OCI-LY7 (cell line): ENCODE results near the gene TMEM150C. TPM values are rescaled to one million over a fixed set of nuclear protein-coding genes. Genes with fewer than 3 reads are reported as not detected.

ENCODE experiments used
- BruUV-seq: library from RNA; stranded (reverse); fragments of 400-500 nt; replicated peaks from 2 replicates; lab custom pipeline; 2021; lab: Mats Ljungman, UMichigan
- CTCF ChIA-PET: fragments of 300-600 bp; sonication (Branson Sonifier 250); formaldehyde crosslinking; loops from one replicate; lab custom pipeline; 2022; ENCODE audit warnings: antibody characterized with exemption; ENCODE audit not compliant: unreplicated experiment; lab: Charles Lee
- POLR2A ChIA-PET: fragments of 300-600 bp; sonication (Branson Sonifier 250); formaldehyde crosslinking; loops from one replicate; lab custom pipeline; 2022; ENCODE audit warnings: antibody characterized with exemption; lab: Charles Lee
- DNase-seq: peaks from one replicate; pipeline ENCODE4 v3.0.0-alpha.2; 2015; ENCODE audit warnings: low spot score
- H2AFZ ChIP-seq: fragments of 200-600 bp; sonication (generic), shearing (Covaris generic); 2 replicates; pipeline ENCODE4 v1.6.1; 2014; ENCODE audit warnings: mild to moderate bottlenecking, antibody characterized with exemption, low read length, moderate library complexity
- H3K27ac ChIP-seq: fragments of 200-600 bp; sonication (generic); 2 replicates; pipeline ENCODE4 v1.5.1; 2014; ENCODE audit warnings: mixed run types, low read depth, mild to moderate bottlenecking, moderate library complexity, low read length, inconsistent platforms; ENCODE audit not compliant: poor library complexity, severe bottlenecking
- H3K36me3 ChIP-seq: fragments of 200-600 bp; sonication (generic); 2 replicates; pipeline ENCODE4 v1.6.1; 2014; ENCODE audit warnings: mild to moderate bottlenecking, antibody characterized with exemption, low read length, moderate library complexity, mixed read lengths; ENCODE audit not compliant: insufficient read depth
- H3K4me1 ChIP-seq: fragments of 200-600 bp; sonication (generic); 2 replicates; pipeline ENCODE4 v1.5.1; 2014; ENCODE audit warnings: mild to moderate bottlenecking, low read length; ENCODE audit not compliant: insufficient read depth, poor library complexity, severe bottlenecking
- H3K4me2 ChIP-seq: fragments of 200-600 bp; sonication (generic); 2 replicates; pipeline ENCODE4 v1.6.1; 2014; ENCODE audit warnings: mild to moderate bottlenecking, low read length
- H3K4me3 ChIP-seq: fragments of 200-600 bp; sonication (generic); 2 replicates; pipeline ENCODE4 v1.5.1; 2014; ENCODE audit warnings: mild to moderate bottlenecking, low read depth, low read length; ENCODE audit not compliant: poor library complexity, severe bottlenecking
- H3K79me2 ChIP-seq: fragments of 200-600 bp; sonication (generic); 2 replicates; pipeline ENCODE4 v1.6.1; 2016; ENCODE audit warnings: low read depth, mild to moderate bottlenecking, low read length, moderate library complexity, mixed read lengths; ENCODE audit not compliant: insufficient read depth
- H3K9me2 ChIP-seq: fragments of 200-600 bp; sonication (generic); 2 replicates; pipeline ENCODE4 v1.6.1; 2016; ENCODE audit warnings: mild to moderate bottlenecking, low read length, mixed read lengths; ENCODE audit not compliant: insufficient read depth
- H3K9me3 ChIP-seq: fragments of 200-600 bp; sonication (generic); 2 replicates; pipeline ENCODE4 v1.6.1; 2014; ENCODE audit warnings: mild to moderate bottlenecking, mixed run types, low read length, mixed read lengths
- H4K20me1 ChIP-seq: fragments of 200-600 bp; sonication (generic); 2 replicates; pipeline ENCODE4 v1.6.1; 2014; ENCODE audit warnings: mild to moderate bottlenecking, antibody characterized with exemption, low read length, moderate library complexity, mixed read lengths; ENCODE audit not compliant: insufficient read depth
- CTCF ChIP-seq: fragments of 200-600 bp; sonication (generic); conservative IDR thresholded peaks from 2 replicates; pipeline ENCODE4 v1.5.1; 2014; ENCODE audit warnings: mild to moderate bottlenecking, antibody characterized with exemption, low read length, moderate library complexity, mixed read lengths
- EZH2phosphoT487 ChIP-seq: fragments of 200-600 bp; sonication (generic); IDR thresholded peaks from 2 replicates; pipeline ENCODE4 v1.6.1; 2018; ENCODE audit warnings: low read depth, borderline replicate concordance, mild to moderate bottlenecking, mixed run types, antibody characterized with exemption, low read length, moderate library complexity, mixed read lengths
- intact Hi-C: fragments of 100-400 bp; cut with micrococcal nuclease; formaldehyde crosslinking; loops from one replicate; pipeline ENCODE4 v1.10.0; 2022; ENCODE audit not compliant: unreplicated experiment
- total RNA-seq, 2 experiments: library from RNA; depleted of rRNA in 1 of 2; stranded (reverse); fragments of >200 nt in 1 of 2; shearing (Covaris generic) in 1 of 2; gene quantifications; 2 replicates each; pipeline ENCODE4 v1.2.3, GENCODE V29; 2014 to 2022

TMEM150C gene
- total RNA-seq, 2 experiments from 2014 or later: not detected

DNA sequence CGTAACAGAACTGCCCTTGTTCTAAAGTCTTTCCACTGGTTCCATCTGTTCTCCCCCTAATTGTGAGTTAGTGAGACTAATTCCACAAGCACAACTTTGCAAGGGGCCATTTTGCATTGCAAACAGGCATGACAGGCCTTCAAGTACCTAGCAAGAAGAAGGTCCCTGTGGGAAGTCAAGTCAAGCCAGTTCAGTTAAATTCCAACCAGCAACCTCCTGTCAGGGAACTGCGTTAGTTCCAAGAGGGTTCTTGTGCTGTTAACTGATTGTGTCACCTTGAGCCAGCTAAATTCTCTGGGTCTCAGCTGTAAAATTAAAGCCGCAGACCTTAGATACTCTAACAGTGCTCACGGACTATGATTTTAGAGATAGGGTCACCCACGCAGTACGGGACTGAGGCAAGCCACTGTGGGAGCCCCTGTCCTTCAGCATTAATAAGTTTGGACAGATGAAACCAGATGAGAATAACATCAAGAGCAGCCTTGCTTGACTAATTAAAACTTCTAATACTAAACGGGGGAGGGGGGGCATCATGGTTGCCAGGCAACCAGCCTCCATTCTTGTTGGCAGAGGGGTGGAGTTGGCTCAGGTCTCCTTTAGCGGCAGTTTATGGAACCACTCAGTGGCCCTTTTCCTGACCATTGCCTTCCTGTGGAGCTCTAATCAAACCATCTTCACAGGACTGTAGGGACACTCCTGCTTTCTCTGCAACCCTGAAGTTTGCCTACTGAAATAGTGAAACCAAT is 24.1 kb upstream of the TMEM150C start:
- H3K9me2 ChIP-seq: no peaks in the 10 kb centered on the region
- TF ChIP-seq EZH2phosphoT487 (no peak), CTCF (no peak)
- no peak overlapping the region for H3K27ac ChIP-seq
- intact Hi-C loops: no loop called here
- CTCF ChIA-PET: no interaction called here
- H3K4me1 ChIP-seq: no peaks in the 10 kb centered on the region
- H3K79me2 ChIP-seq: no peaks in the 10 kb centered on the region
- no peaks in the 10 kb centered on the region for H4K20me1 ChIP-seq
- no peaks in the 10 kb centered on the region for H3K36me3 ChIP-seq
- H3K4me2 ChIP-seq: no peak overlapping the region
- no TSS peak for BruUV-seq
- DNase-seq: no peak
- no peak overlapping the region for H3K4me3 ChIP-seq
- H2AFZ ChIP-seq: no peak overlapping the region
- POLR2A ChIA-PET: no interaction called here
- no peaks in the 10 kb centered on the region for H3K9me3 ChIP-seq

DNA sequence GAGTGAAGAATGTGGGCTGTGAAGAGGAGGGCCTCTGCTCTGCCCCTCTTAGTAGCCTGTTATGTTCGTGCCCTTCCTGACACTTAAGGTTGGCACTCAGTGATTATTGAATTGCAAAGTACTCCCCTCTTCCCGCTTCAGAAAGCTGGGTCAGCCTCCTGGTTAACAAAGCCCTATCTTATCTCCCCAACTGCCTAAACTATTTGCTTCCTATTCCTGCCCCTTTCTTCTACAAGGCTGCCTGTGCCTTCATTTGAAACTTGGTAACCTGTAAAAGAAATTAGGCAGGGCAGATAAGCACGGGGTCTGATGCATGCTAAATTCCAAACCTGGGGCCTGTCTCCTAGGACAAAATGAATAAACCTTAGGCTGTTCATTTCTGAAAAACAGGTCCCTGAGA is 23.1 kb upstream of the TMEM150C start:
- H4K20me1 ChIP-seq: no peaks in the 10 kb centered on the region
- H3K4me2 ChIP-seq: no peak overlapping the region
- no peaks in the 10 kb centered on the region for H3K4me1 ChIP-seq
- ChIA-PET CTCF (no interaction called here), POLR2A (no interaction called here)
- no peaks in the 10 kb centered on the region for H3K9me2 ChIP-seq
- no peaks in the 10 kb centered on the region for H3K36me3 ChIP-seq
- H3K9me3 ChIP-seq: no peaks in the 10 kb centered on the region
- H3K79me2 ChIP-seq: no peaks in the 10 kb centered on the region
- TF ChIP-seq EZH2phosphoT487 (no peak), CTCF (no peak)
- intact Hi-C loops: no loop called here
- H2AFZ ChIP-seq: no peak overlapping the region
- DNase-seq: no peak
- BruUV-seq: no TSS peak
- H3K27ac ChIP-seq: no peak overlapping the region
- no peak overlapping the region for H3K4me3 ChIP-seq

DNA sequence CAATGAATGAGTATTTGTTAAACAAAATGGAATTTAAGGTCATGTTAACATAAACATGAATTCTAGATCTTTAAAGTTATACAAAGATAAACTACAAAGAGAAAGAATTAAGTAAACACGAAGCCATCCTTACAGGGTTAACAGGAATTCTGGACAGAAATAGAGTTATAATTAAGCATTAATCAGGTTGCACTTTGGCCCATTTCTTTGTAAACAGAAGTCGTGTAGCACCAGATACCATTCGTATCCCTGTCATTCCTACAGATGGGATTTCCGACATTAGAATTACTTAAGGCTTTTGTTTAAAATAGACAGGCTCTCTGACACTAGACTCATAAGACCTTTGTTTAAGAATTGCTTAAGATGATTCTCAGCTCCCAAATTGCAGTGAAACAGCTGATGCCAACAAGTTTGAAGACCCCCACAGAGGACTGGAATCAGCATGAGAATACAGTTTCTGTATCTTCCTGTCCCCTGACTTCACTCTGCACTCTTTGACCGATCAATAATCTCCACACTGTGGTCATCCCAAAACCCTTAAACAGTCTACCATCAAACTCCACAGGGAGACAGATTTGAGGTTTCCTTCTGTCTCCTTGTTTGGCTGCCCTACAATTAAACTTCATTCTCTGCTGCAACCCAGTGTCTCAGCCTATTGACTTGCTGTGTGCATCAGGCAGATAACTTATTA is 22.3 kb upstream of the TMEM150C start:
- Histone ChIP-seq H2AFZ (no peak overlapping the region), H3K4me1 (no peaks in the 10 kb centered on the region), H3K4me2 (no peak overlapping the region), H3K4me3 (no peak overlapping the region), H3K79me2 (no peaks in the 10 kb centered on the region), H3K27ac (no peak overlapping the region), H3K36me3 (no peaks in the 10 kb centered on the region), H3K9me3 (no peaks in the 10 kb centered on the region), H3K9me2 (no peaks in the 10 kb centered on the region), H4K20me1 (no peaks in the 10 kb centered on the region)
- BruUV-seq: no TSS peak
- intact Hi-C loops: no loop called here
- no peak for DNase-seq
- no peak for TF ChIP-seq EZH2phosphoT487
- TF ChIP-seq CTCF: no peak
- CTCF ChIA-PET: no interaction called here
- POLR2A ChIA-PET: interaction anchor here (0.7 kb wide), 1 partner anchor 709 kb away, joined by 4 read pairs; no protein-coding TSS in a partner anchor
